ENCODE data around the gene RHBG.

GRCh38 chr1:156358641-156359040, 10.4 kb upstream of the RHBG start:
- TF ChIP-seq CTCF (IDR thresholded peaks at IDR 0.05) = no peak
- TF ChIP-seq EZH2 (IDR thresholded peaks at IDR 0.05; ENCODE audit: borderline replicate concordance, insufficient read depth, low read depth, low read length, poor library complexity, severe bottlenecking) = no peak

All from B cell (primary cell).